Measurements from ENCODE around the gene SHISAL2A. TPM values are rescaled to one million over a fixed set of nuclear protein-coding genes. Genes with fewer than 3 reads are reported as not detected.
A peak's percentile ranks its signal among the peaks of the same experiment; 100 is the strongest.

The SHISAL2A gene
- total and polyA plus RNA-seq, 2 of the 4 experiments (the other 2 are of a cell fraction), result not detected

DNA sequence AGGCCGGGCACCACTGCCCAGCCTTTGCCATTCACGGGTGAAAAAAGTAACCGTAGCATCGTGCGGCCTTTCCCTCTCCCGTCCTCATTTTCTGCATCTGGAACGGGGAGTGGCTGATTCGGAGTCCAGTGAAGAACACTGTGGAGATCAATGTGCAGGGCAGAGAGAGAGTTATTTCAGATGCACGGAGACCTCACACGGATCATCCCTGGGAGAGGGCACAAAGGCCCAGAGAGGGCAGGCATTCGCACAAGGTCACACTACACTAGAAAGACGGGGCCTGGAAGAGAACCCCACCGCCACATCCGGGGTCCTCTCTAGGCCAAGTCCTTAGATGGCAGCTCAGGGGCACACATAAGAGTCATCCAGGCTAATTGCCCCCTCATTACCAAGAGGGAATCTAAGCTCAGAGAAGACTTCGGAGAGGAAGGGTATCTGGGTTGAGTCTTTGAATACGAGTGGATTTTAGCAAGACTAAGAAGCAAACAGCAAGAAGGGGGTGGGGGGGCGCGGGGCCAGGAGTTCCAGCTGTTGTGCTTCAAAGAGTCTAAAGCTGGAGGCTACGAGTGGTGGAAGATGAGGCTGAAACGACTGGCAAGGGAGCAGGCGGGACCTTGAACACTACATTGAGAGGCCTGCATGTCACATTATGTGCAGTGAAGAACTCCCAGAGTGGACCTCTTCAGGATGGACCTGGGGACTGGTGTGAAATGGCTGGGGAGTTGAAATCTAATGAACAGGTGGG lies 29.9 kb upstream of the SHISAL2A start:
- peaks cover 11% of the 10 kb centered on the region for H3K27me3 ChIP-seq (ENCODE audit: control insufficient read depth, insufficient read depth, low read length)
- H4K5ac ChIP-seq (ENCODE audit: low read depth, low read length), result peak overlapping the region; percentile 43
- no peak overlapping the region; the same call in 1 of the 2 replicates for H3K18ac ChIP-seq (ENCODE audit: low read depth, low read length)
- H3K4me2 ChIP-seq (ENCODE audit: low read depth, low read length), result peak overlapping the region; percentile 55; the same call in 1 of the 2 replicates
- no peaks in the 10 kb centered on the region for H3K79me1 ChIP-seq (ENCODE audit: low read depth in 1 of 2, low read length in 2 of 2)
- peak overlapping the region; percentile 90 for H2AFZ ChIP-seq (replicated peaks; ENCODE audit: low read length, poor library complexity)
- H4K91ac ChIP-seq (ENCODE audit: insufficient read depth, low read depth, low read length), result no peak overlapping the region; the same call in 1 of the 2 replicates
- peak overlapping the region; percentile 45; the same call in 1 of the 2 replicates for H3K9ac ChIP-seq (ENCODE audit: low read depth, low read length)
- H3K56ac ChIP-seq (ENCODE audit: extremely low read depth, insufficient read depth, low read length), result no peak overlapping the region
- 0 out of 2 replicates have a peak overlapping the region, but pooled peaks have one; percentile 9 for H2AK5ac ChIP-seq (ENCODE audit: low read depth, low read length)
- in situ Hi-C loops (cut with MboI; ENCODE audit: low sequenced_read_pairs) (no loop called here), intact Hi-C loops (cut with micrococcal nuclease) (no loop called here), dilution Hi-C loops (cut with HindIII; ENCODE audit: low sequenced_read_pairs, unreplicated experiment) (no loop called here)
- no peak overlapping the region for H3K27ac ChIP-seq (ENCODE audit: insufficient read depth, low read length)
- peak overlapping the region; percentile 34; the same call in 1 of the 2 replicates for H3K4me3 ChIP-seq (ENCODE audit: insufficient read depth, low read depth, low read length)
- no peak overlapping the region; the same call in 2 of the 3 replicates for H2BK15ac ChIP-seq (ENCODE audit: low read depth, low read length)
- no peaks in the 10 kb centered on the region for H3K9me3 ChIP-seq (ENCODE audit: control insufficient read depth, insufficient read depth, low read length)
- H2BK20ac ChIP-seq (ENCODE audit: low read depth, low read length), result no peak overlapping the region
- ATAC-seq (ENCODE audit: low read depth), result no peak
- H3K4me1 ChIP-seq (ENCODE audit: control insufficient read depth, insufficient read depth, low read length), result peaks cover 5% of the 10 kb centered on the region; the same call in 1 of the 2 replicates
- peak overlapping the region; percentile 20 to 82; a peak in 3 of 4 replicates for H4K8ac ChIP-seq (ENCODE audit: low read depth in 2 of 2, low read length in 2 of 2)
- no peaks in the 10 kb centered on the region for H3K36me3 ChIP-seq (ENCODE audit: control insufficient read depth, insufficient read depth, low read length)
- H3K14ac ChIP-seq (replicated peaks; ENCODE audit: low read depth, low read length), result peak overlapping the region; percentile 63
- CTCF ChIA-PET, result no interaction called here
- H2BK120ac ChIP-seq (ENCODE audit: low read depth, low read length), result 0 out of 2 replicates have a peak overlapping the region, but pooled peaks have one; percentile 40
- H2AK9ac ChIP-seq (replicated peaks; ENCODE audit: low read depth, low read length, poor library complexity), result peak overlapping the region; percentile 33
- peak overlapping the region; percentile 42; the same call in 1 of the 2 replicates for H3K23ac ChIP-seq (ENCODE audit: low read depth, low read length)
- H4K20me1 ChIP-seq (ENCODE audit: insufficient read depth, low read length), result no peaks in the 10 kb centered on the region
- TF ChIP-seq MAFK (IDR thresholded peaks at IDR 0.05; ENCODE audit: low read depth, low read length), result no peak
- TF ChIP-seq, protein P1, sequence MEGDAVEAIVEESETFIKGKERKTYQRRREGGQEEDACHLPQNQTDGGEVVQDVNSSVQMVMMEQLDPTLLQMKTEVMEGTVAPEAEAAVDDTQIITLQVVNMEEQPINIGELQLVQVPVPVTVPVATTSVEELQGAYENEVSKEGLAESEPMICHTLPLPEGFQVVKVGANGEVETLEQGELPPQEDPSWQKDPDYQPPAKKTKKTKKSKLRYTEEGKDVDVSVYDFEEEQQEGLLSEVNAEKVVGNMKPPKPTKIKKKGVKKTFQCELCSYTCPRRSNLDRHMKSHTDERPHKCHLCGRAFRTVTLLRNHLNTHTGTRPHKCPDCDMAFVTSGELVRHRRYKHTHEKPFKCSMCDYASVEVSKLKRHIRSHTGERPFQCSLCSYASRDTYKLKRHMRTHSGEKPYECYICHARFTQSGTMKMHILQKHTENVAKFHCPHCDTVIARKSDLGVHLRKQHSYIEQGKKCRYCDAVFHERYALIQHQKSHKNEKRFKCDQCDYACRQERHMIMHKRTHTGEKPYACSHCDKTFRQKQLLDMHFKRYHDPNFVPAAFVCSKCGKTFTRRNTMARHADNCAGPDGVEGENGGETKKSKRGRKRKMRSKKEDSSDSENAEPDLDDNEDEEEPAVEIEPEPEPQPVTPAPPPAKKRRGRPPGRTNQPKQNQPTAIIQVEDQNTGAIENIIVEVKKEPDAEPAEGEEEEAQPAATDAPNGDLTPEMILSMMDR (conservative IDR thresholded peaks at IDR 0.05; ENCODE audit: low read depth, low read length), result no peak
- TF ChIP-seq, protein P2, sequence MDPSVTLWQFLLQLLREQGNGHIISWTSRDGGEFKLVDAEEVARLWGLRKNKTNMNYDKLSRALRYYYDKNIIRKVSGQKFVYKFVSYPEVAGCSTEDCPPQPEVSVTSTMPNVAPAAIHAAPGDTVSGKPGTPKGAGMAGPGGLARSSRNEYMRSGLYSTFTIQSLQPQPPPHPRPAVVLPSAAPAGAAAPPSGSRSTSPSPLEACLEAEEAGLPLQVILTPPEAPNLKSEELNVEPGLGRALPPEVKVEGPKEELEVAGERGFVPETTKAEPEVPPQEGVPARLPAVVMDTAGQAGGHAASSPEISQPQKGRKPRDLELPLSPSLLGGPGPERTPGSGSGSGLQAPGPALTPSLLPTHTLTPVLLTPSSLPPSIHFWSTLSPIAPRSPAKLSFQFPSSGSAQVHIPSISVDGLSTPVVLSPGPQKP (IDR thresholded peaks at IDR 0.05; ENCODE audit: borderline replicate concordance, low read depth, low read length), result no peak
- TF ChIP-seq MAZ (IDR thresholded peaks at IDR 0.05; ENCODE audit: borderline replicate concordance, low read depth, low read length), result no peak
- H2BK5ac ChIP-seq (ENCODE audit: low read depth, low read length, poor library complexity, severe bottlenecking), result no peak overlapping the region
- H3K4ac ChIP-seq (ENCODE audit: low read depth, low read length), result peak overlapping the region; percentile 25
- POLR2A ChIA-PET (ENCODE audit: unreplicated experiment), result no interaction called here
- no peak for DNase-seq
- H3K9me1 ChIP-seq (ENCODE audit: insufficient read depth, low read length), result peaks cover 7% of the 10 kb centered on the region
- no TSS peak for BruUV-seq (replicated peaks)
- 61% methylated on average over 8 of the region's 21 CpGs; no CpG with 5 or more reads in 1 of the 2 experiments for WGBS, 2 experiments (ENCODE audit: extremely low coverage in 2 of 2, insufficient read length in 1 of 2)
